ENCODE measurements around the gene SLAMF7.

The SLAMF7 gene

GRCh38 chr1:160799641-160800040, 60.6 kb downstream of the SLAMF7 start:
- no peak for DNase-seq (ENCODE audit: low read depth in 2 of 2, low spot score in 1 of 2)

GRCh38 chr1:160800142-160800541, 61.1 kb downstream of the SLAMF7 start:
- no peak for DNase-seq (ENCODE audit: low read depth in 2 of 2, low spot score in 1 of 2)

DNA sequence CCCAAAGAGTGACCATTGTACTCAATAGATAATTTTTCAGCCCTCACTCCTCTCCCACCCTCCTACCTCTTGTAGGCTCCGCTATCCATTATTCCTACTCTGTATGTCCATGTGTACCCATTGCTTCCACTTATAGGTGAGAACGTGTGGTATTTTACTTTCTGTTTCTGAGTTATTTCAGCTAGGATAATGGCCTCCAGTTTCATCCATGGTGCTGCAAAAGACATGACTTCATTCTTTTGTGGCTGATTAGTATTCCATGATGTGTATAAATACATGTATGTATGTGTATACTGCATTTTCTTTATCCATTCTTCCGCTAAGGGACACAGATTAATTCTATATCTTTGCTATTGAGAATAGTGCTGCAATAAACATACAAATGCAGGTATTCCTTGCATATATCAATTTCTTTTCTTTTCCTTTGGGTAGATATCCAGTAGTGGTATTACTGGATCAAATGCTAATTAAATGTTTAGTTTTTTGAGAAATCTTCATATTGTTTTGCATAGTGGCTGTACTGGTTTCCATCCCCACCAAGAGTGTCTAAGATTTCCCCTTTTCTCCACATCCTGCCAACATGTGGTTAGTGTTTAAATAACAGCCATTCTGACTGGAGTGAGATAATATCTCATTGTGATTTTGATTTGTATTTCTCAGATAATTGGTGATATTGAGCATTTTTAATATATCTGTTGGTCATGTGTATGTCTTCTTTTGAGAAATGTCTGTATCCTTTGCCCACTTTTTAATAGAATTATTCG, 61.8 kb downstream of the SLAMF7 start:
- no peak for DNase-seq (ENCODE audit: low read depth in 2 of 2, low spot score in 1 of 2)

- DNase-seq (ENCODE audit: low read depth in 2 of 2, low spot score in 1 of 2): no peak
Measured at GRCh38 chr1:160801836-160802580, 63.0 kb downstream of the SLAMF7 start.

Measured in stimulated activated CD8-positive, alpha-beta memory T cell treated with anti-CD3 and anti-CD28 coated beads, Interleukin-4, amount 100 ng/mL, for 4 hours (primary cell).